Measurements from ENCODE around the gene EFNA1. TPM values are rescaled to one million over a fixed set of nuclear protein-coding genes. Genes with fewer than 3 reads are reported as not detected.

The EFNA1 gene
- polyA plus RNA-seq, 2 of the 4 experiments (the other 2 are of a cell fraction), result 25.1 to 38.9 TPM

GRCh38 chr1:155121249-155121648 lies 6.4 kb upstream of the EFNA1 start (continued):
- TF ChIP-seq, protein P1, sequence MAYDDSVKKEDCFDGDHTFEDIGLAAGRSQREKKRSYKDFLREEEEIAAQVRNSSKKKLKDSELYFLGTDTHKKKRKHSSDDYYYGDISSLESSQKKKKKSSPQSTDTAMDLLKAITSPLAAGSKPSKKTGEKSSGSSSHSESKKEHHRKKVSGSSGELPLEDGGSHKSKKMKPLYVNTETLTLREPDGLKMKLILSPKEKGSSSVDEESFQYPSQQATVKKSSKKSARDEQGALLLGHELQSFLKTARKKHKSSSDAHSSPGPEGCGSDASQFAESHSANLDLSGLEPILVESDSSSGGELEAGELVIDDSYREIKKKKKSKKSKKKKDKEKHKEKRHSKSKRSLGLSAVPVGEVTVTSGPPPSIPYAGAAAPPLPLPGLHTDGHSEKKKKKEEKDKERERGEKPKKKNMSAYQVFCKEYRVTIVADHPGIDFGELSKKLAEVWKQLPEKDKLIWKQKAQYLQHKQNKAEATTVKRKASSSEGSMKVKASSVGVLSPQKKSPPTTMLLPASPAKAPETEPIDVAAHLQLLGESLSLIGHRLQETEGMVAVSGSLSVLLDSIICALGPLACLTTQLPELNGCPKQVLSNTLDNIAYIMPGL (CRISPR knock-in tag; IDR thresholded peaks at IDR 0.05; ENCODE audit: borderline replicate concordance), result no peak
- TF ChIP-seq KDM5A (IDR thresholded peaks at IDR 0.05) (no peak), PHF8 (IDR thresholded peaks at IDR 0.05; ENCODE audit: borderline replicate concordance, low read depth) (no peak), PBX3 (IDR thresholded peaks at IDR 0.05) (no peak), JUN (IDR thresholded peaks at IDR 0.05) (no peak), RFX5 (IDR thresholded peaks at IDR 0.05) (no peak)
- TF ChIP-seq, protein P2, sequence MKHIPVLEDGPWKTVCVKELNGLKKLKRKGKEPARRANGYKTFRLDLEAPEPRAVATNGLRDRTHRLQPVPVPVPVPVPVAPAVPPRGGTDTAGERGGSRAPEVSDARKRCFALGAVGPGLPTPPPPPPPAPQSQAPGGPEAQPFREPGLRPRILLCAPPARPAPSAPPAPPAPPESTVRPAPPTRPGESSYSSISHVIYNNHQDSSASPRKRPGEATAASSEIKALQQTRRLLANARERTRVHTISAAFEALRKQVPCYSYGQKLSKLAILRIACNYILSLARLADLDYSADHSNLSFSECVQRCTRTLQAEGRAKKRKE (CRISPR knock-in tag; IDR thresholded peaks at IDR 0.05; ENCODE audit: low read depth), result no peak

DNA sequence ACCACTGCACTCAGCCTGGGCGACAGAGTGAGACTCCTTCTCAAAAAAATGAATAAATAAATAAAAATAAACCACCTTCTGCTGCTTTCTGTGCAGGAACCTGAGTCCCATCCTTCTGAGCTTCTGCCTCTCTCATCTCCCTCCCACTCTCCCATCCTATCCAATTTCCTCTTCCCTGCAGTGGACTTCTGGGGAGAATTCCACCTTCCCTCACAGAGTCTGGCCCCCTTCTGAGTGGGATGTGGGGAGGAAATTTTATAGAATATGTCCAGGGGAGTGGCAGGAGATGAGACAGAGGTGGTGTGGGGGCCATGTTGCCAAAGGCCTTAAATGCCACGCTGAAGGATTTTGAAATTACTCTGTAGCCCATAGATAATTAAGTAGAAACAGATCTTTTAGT lies 5.4 kb upstream of the EFNA1 start:
- Histone ChIP-seq H3K4me2 (no peak overlapping the region), H3K4me1 (peaks cover 36% of the 10 kb centered on the region), H3K27ac (peak overlapping the region in 1 of 2 experiments; percentile 90; a peak in 3 of 6 replicates), H3K4me3 (no peak overlapping the region), H3K9me3 (no peaks in the 10 kb centered on the region)
- POLR2A ChIA-PET, result no interaction called here
- no peak for FAIRE-seq
- DNase-seq (ENCODE audit: low read depth in 1 of 2, low spot score in 1 of 2), result no peak
- TF ChIP-seq EHF (CRISPR knock-in tag; IDR thresholded peaks at IDR 0.05), result no peak
- TF ChIP-seq ZSCAN20 (CRISPR knock-in tag; IDR thresholded peaks at IDR 0.05), result no peak
- TF ChIP-seq HOXB13 (CRISPR knock-in tag; IDR thresholded peaks at IDR 0.05; ENCODE audit: low read depth), result no peak
- no peak for TF ChIP-seq RCOR1 (IDR thresholded peaks at IDR 0.05; ENCODE audit: low read depth, low read length)
- TF ChIP-seq POLR2AphosphoS2 (conservative IDR thresholded peaks at IDR 0.05; ENCODE audit: low read length), result no peak
- no peak for TF ChIP-seq POLR2A (IDR thresholded peaks at IDR 0.05; ENCODE audit: low read length)
- TF ChIP-seq EP300 (IDR thresholded peaks at IDR 0.05), result no peak
- no peak for TF ChIP-seq REST (IDR thresholded peaks at IDR 0.05)
- no peak for TF ChIP-seq RAD21 (conservative IDR thresholded peaks at IDR 0.05 in 1 of 2, IDR thresholded peaks at IDR 0.05 in 1 of 2)
- TF ChIP-seq MYC (IDR thresholded peaks at IDR 0.05; ENCODE audit: borderline replicate concordance, low read length), result no peak
- TF ChIP-seq RFX5 (IDR thresholded peaks at IDR 0.05), result no peak
- no peak for TF ChIP-seq CBX2 (IDR thresholded peaks at IDR 0.05; ENCODE audit: borderline replicate concordance, low read depth)
- no peak for TF ChIP-seq KDM1A (IDR thresholded peaks at IDR 0.05; ENCODE audit: low read depth)
- TF ChIP-seq ZNF302 (CRISPR knock-in tag; IDR thresholded peaks at IDR 0.05), result no peak
- TF ChIP-seq, protein P3, sequence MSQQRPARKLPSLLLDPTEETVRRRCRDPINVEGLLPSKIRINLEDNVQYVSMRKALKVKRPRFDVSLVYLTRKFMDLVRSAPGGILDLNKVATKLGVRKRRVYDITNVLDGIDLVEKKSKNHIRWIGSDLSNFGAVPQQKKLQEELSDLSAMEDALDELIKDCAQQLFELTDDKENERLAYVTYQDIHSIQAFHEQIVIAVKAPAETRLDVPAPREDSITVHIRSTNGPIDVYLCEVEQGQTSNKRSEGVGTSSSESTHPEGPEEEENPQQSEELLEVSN (IDR thresholded peaks at IDR 0.05; ENCODE audit: borderline replicate concordance, low read depth), result no peak
- TF ChIP-seq NR3C1 (IDR thresholded peaks at IDR 0.05), result no peak
- TF ChIP-seq FOSL2 (IDR thresholded peaks at IDR 0.05), result no peak
- TF ChIP-seq FOSL2 (CRISPR knock-in tag; IDR thresholded peaks at IDR 0.05), result no peak
- CTCF ChIA-PET, result interaction anchor here (1.2 to 19.7 kb wide), 5 partner anchors 28 to 61 kb away, joined by 5 to 309 read pairs (median 91); no protein-coding TSS in a partner anchor
- 74% methylated on average over 2 of the region's 2 CpGs for WGBS (ENCODE audit: missing lambda C conversion rate)
- ATAC-seq, result no peak

All from A549 (cell line).